Thyroid gland (tissue), 4 donors: ENCODE results near the gene HK1.

Source experiments
- CTCF ChIP-seq, 6 experiments: fragments of 200-600 bp in 3 of 6; fragments of 450-650 bp in 3 of 6; sonication (generic) in 3 of 6; IDR thresholded peaks; one replicate each; pipeline ENCODE4 v1.5.1; 2016 to 2019; ENCODE audit warnings: antibody characterized with exemption in 6 of 6, mild to moderate bottlenecking in 2 of 6, inconsistent platforms in 1 of 6, moderate library complexity in 1 of 6
- POLR2A ChIP-seq, 2 donors: fragments of 450-650 bp; IDR thresholded peaks; one replicate each; pipeline ENCODE4 v1.6.1; 2017; ENCODE audit warnings: antibody characterized with exemption in 2 of 2, mild to moderate bottlenecking in 2 of 2, moderate library complexity in 1 of 2

- no peak for TF ChIP-seq CTCF (IDR thresholded peaks at IDR 0.05)
- no peak for TF ChIP-seq POLR2A (IDR thresholded peaks at IDR 0.05)
Observed at GRCh38 chr10:69340695-69341094, 62.4 kb downstream of the HK1 start.
